ENCODE data around the gene CD3D. TPM values are rescaled to one million over a fixed set of nuclear protein-coding genes. Genes with fewer than 3 reads are reported as not detected.

CD3D gene
- total and polyA plus RNA-seq, 2 donors (not counting 3 experiments of a cell fraction or from before 2014, with no cell fraction given) = not detected

GRCh38 chr11:118379497-118379896, 37.0 kb upstream of the CD3D start:
- POLR2A ChIA-PET = no interaction called here
- H3K27ac ChIP-seq (ENCODE audit: insufficient read depth, low read depth, low read length) = no peak overlapping the region

More at GRCh38 chr11:118379497-118379896, 37.0 kb upstream of the CD3D start:
- Histone ChIP-seq H3K36me3 (ENCODE audit: control insufficient read depth in 2 of 2, extremely low read depth in 1 of 2, insufficient read depth in 2 of 2, low read length in 2 of 2) (peaks cover 23 to 36% of the 10 kb centered on the region in 2 experiments), H3K4me3 (replicated peaks in 1 of 3; ENCODE audit: insufficient read depth in 1 of 3, low read depth in 1 of 3, low read length in 3 of 3) (no peak overlapping the region), H3K4me2 (ENCODE audit: insufficient read depth, low read length) (no peak overlapping the region), H3K79me2 (ENCODE audit: control insufficient read depth, insufficient read depth, low read length) (no peaks in the 10 kb centered on the region), H3K27me3 (ENCODE audit: control insufficient read depth in 2 of 2, insufficient read depth in 2 of 2, low read length in 2 of 2) (no peaks in the 10 kb centered on the region), H4K20me1 (replicated peaks; ENCODE audit: control insufficient read depth, extremely low read depth, insufficient read depth, low read length) (no peaks in the 10 kb centered on the region), H3K9me1 (replicated peaks; ENCODE audit: control insufficient read depth, extremely low read depth, insufficient read depth, low read length) (no peaks in the 10 kb centered on the region), H2AFZ (ENCODE audit: low read depth, low read length) (no peak overlapping the region), H3K9ac (replicated peaks; ENCODE audit: extremely low read depth, insufficient read depth, low read length) (no peak overlapping the region), H3K4me1 (ENCODE audit: control insufficient read depth, extremely low read depth, insufficient read depth, low read length) (no peaks in the 10 kb centered on the region), H3K9me3 (replicated peaks; ENCODE audit: control insufficient read depth, insufficient read depth, low read length) (no peaks in the 10 kb centered on the region)
- TF ChIP-seq POLR2AphosphoS5 (IDR thresholded peaks at IDR 0.05; ENCODE audit: insufficient read depth, low read depth, low read length) (no peak), FOS (IDR thresholded peaks at IDR 0.05; ENCODE audit: borderline replicate concordance, insufficient read depth, low read length) (no peak), EZH2 (IDR thresholded peaks at IDR 0.05; ENCODE audit: borderline replicate concordance, low read depth, low read length, severe bottlenecking) (no peak), MYC (IDR thresholded peaks at IDR 0.05; ENCODE audit: low read depth, low read length) (no peak), CTCF (IDR thresholded peaks at IDR 0.05; ENCODE audit: extremely low read depth in 1 of 2, insufficient read depth in 1 of 2, low read depth in 1 of 2, low read length in 2 of 2) (no peak), GATA2 (IDR thresholded peaks at IDR 0.05; ENCODE audit: insufficient read depth, insufficient read length, low read depth, low read length) (no peak), POLR2A (IDR thresholded peaks at IDR 0.05; ENCODE audit: low read depth, low read length) (no peak)
- FAIRE-seq (no peak), DNase-seq (ENCODE audit: low read depth, low spot score) (no peak)
- BruUV-seq (replicated peaks) = no TSS peak
- CTCF ChIA-PET = interaction anchor here (1.1 to 2.1 kb wide), 4 partner anchors 84 to 181 kb away, joined by 3 to 9 read pairs (median 4); no protein-coding TSS in a partner anchor
- intact Hi-C loops (cut with micrococcal nuclease) (no loop called here), dilution Hi-C loops (cut with MboI; ENCODE audit: extremely low pct_ligation_motif_present, low sequenced_read_pairs) (loop anchor here (25.0 kb wide), 1 partner anchor 108 kb away; no protein-coding TSS in a partner anchor)
